Endothelial cell of umbilical vein (primary cell): ENCODE measurements around the gene RAG1. TPM values are rescaled to one million over a fixed set of nuclear protein-coding genes. Genes with fewer than 3 reads are reported as not detected.

Experiments used
- BruUV-seq: library from RNA; stranded (reverse); fragments of 400-500 nt; replicated peaks from 2 replicates; lab custom pipeline; 2021; lab: Mats Ljungman, UMichigan
- CTCF ChIA-PET: fragments of 300-600, 350-600 bp; sonication (Branson Sonifier 250); formaldehyde crosslinking; loops from one replicate; lab custom pipeline; 2021; ENCODE audit warnings: antibody characterized with exemption, inconsistent platforms; lab: Charles Lee
- POLR2A ChIA-PET: fragments of 300-600, 350-600 bp; sonication (Branson Sonifier 250); formaldehyde crosslinking; loops from one replicate; lab custom pipeline; 2021; ENCODE audit warnings: antibody characterized with exemption, inconsistent platforms; lab: Charles Lee
- DNase-seq: peaks from one replicate; pipeline ENCODE4 v3.0.0-alpha.2; 2011; ENCODE audit warnings: low read depth, low spot score
- FAIRE-seq: peaks from 2 replicates; lab custom pipeline; 2011; peaks lifted over from hg19 to GRCh38; lab: Jason Lieb, UNC
- H2AFZ ChIP-seq: 2 replicates; pipeline ENCODE4 v1.6.0; 2012; ENCODE audit warnings: low read depth, low read length, control low read depth, inconsistent platforms
- H3K27ac ChIP-seq: 2 replicates; pipeline ENCODE4 v1.5.1; 2011; ENCODE audit warnings: low read depth, mild to moderate bottlenecking, control low read depth, low read length, moderate library complexity; ENCODE audit not compliant: insufficient read depth
- H3K27me3 ChIP-seq, 2 experiments: 2 replicates each; pipeline versions ENCODE4 v1.6.0 to v1.6.1; 2011; ENCODE audit warnings: low read length in 2 of 2, mixed read lengths in 1 of 2; ENCODE audit not compliant: control insufficient read depth in 2 of 2, insufficient read depth in 2 of 2
- H3K36me3 ChIP-seq, 2 experiments: 2 replicates in 1 of 2; 3 replicates in 1 of 2; pipeline ENCODE4 v1.5.1; 2011; ENCODE audit warnings: low read length in 2 of 2, mild to moderate bottlenecking in 1 of 2, moderate library complexity in 1 of 2; ENCODE audit not compliant: control insufficient read depth in 2 of 2, insufficient read depth in 2 of 2; ENCODE audit errors: extremely low read depth in 1 of 2
- H3K4me1 ChIP-seq: 3 replicates; pipeline ENCODE4 v1.5.1; 2011; ENCODE audit warnings: mild to moderate bottlenecking, low read length; ENCODE audit not compliant: control insufficient read depth, insufficient read depth; ENCODE audit errors: extremely low read depth
- H3K4me2 ChIP-seq: 2 replicates; pipeline ENCODE4 v1.6.1; 2011; ENCODE audit warnings: low read length, control low read depth, mixed read lengths; ENCODE audit not compliant: insufficient read depth
- H3K4me3 ChIP-seq, 3 experiments: fragments of 200-600 bp in 1 of 3; sonication (generic), shearing (Covaris generic) in 1 of 3; replicated peaks in 1 of 3; 2 replicates each; pipeline ENCODE4 v1.5.1; 2011 to 2016; ENCODE audit warnings: control low read depth in 3 of 3, low read length in 3 of 3, mild to moderate bottlenecking in 2 of 3, inconsistent platforms in 1 of 3, low read depth in 1 of 3, moderate library complexity in 1 of 3; ENCODE audit not compliant: insufficient read depth in 1 of 3
- H3K79me2 ChIP-seq: 2 replicates; pipeline ENCODE4 v1.6.0; 2012; ENCODE audit warnings: low read length, inconsistent platforms; ENCODE audit not compliant: control insufficient read depth, insufficient read depth
- H3K9ac ChIP-seq: replicated peaks from 2 replicates; pipeline ENCODE3; 2011; ENCODE audit warnings: low read length, control low read depth; ENCODE audit not compliant: insufficient read depth; ENCODE audit errors: extremely low read depth
- H3K9me1 ChIP-seq: replicated peaks from 3 replicates; pipeline ENCODE4 v1.6.0; 2011; ENCODE audit warnings: mild to moderate bottlenecking, low read length; ENCODE audit not compliant: control insufficient read depth, insufficient read depth; ENCODE audit errors: extremely low read depth
- H3K9me3 ChIP-seq: replicated peaks from 2 replicates; pipeline ENCODE4 v1.5.1; 2012; ENCODE audit warnings: low read length, inconsistent platforms; ENCODE audit not compliant: control insufficient read depth, insufficient read depth
- H4K20me1 ChIP-seq: replicated peaks from 2 replicates; pipeline ENCODE3; 2011; ENCODE audit warnings: mild to moderate bottlenecking, low read length; ENCODE audit not compliant: control insufficient read depth, insufficient read depth; ENCODE audit errors: extremely low read depth
- CTCF ChIP-seq, 2 donors: IDR thresholded peaks; 1 replicate in 1 of 2; 2 replicates in 1 of 2; pipeline ENCODE4 v1.5.1; 2011; ENCODE audit warnings: low read length in 2 of 2, mild to moderate bottlenecking in 2 of 2, moderate library complexity in 2 of 2, control low read depth in 1 of 2, inconsistent platforms in 1 of 2, low read depth in 1 of 2; ENCODE audit not compliant: insufficient read depth in 1 of 2; ENCODE audit errors: extremely low read depth in 1 of 2
- EZH2 ChIP-seq: IDR thresholded peaks from 2 replicates; pipeline ENCODE4 v1.6.1; 2012; ENCODE audit warnings: borderline replicate concordance, low read depth, mild to moderate bottlenecking, moderate library complexity, low read length, inconsistent platforms; ENCODE audit not compliant: severe bottlenecking
- FOS ChIP-seq: IDR thresholded peaks from 2 replicates; pipeline ENCODE4 v1.6.1; 2011; ENCODE audit warnings: mild to moderate bottlenecking, low read length, moderate library complexity, borderline replicate concordance; ENCODE audit not compliant: insufficient read depth
- GATA2 ChIP-seq: IDR thresholded peaks from 2 replicates; pipeline ENCODE4 v1.7.0; 2011; ENCODE audit warnings: low read depth, mild to moderate bottlenecking, moderate library complexity, mixed read lengths, low read length; ENCODE audit not compliant: insufficient read length, insufficient read depth
- JUN ChIP-seq: IDR thresholded peaks from 2 replicates; pipeline ENCODE4 v1.6.1; 2011; ENCODE audit warnings: borderline replicate concordance, low read depth; ENCODE audit not compliant: insufficient read length, insufficient read depth
- MYC ChIP-seq: IDR thresholded peaks from one replicate; pipeline ENCODE4 v1.6.1; 2011; ENCODE audit warnings: mild to moderate bottlenecking, low read depth, low read length
- POLR2A ChIP-seq: IDR thresholded peaks from 2 replicates; pipeline ENCODE4 v1.6.1; 2012; ENCODE audit warnings: low read depth, mild to moderate bottlenecking, control low read depth, low read length
- POLR2AphosphoS5 ChIP-seq: IDR thresholded peaks from 2 replicates; pipeline ENCODE4 v1.6.1; 2012; ENCODE audit warnings: low read depth, mild to moderate bottlenecking, control low read depth, low read length, moderate library complexity; ENCODE audit not compliant: insufficient read depth
- dilution Hi-C: fragments of 300-500 bp; cut with MboI; formaldehyde crosslinking; loops from one replicate; pipeline ENCODE4 v1.15.0; 2019; ENCODE audit warnings: low sequenced_read_pairs; ENCODE audit not compliant: extremely low pct_ligation_motif_present
- intact Hi-C: fragments of 100-400 bp; cut with micrococcal nuclease; formaldehyde crosslinking; loops from one replicate; pipeline ENCODE4 v1.10.0; 2022
- polyA plus RNA-seq, 4 experiments: library from polyadenylated mRNA; depleted of rRNA in 3 of 4; stranded (reverse) in 3 of 4; unstranded in 1 of 4; fragments of >200 nt; gene quantifications; 2 replicates each; pipeline versions ENCODE4 v1.2.1 to v1.2.3, GENCODE V29; 2011 to 2012; ENCODE audit warnings: missing spikeins in 1 of 4
- total RNA-seq: library from RNA; stranded (reverse); gene quantifications from 2 replicates; pipeline ENCODE4 v1.2.3, GENCODE V29; 2021
- TF ChIP-seq, protein P1 (sequence below): IDR thresholded peaks from 2 replicates; pipeline ENCODE4 v1.6.1; 2011; ENCODE audit not compliant: insufficient read depth, insufficient read length

Gene RAG1
- total and polyA plus RNA-seq, 2 donors (not counting 3 experiments of a cell fraction or from before 2014, with no cell fraction given) = 0.15 to 1.2 TPM

DNA sequence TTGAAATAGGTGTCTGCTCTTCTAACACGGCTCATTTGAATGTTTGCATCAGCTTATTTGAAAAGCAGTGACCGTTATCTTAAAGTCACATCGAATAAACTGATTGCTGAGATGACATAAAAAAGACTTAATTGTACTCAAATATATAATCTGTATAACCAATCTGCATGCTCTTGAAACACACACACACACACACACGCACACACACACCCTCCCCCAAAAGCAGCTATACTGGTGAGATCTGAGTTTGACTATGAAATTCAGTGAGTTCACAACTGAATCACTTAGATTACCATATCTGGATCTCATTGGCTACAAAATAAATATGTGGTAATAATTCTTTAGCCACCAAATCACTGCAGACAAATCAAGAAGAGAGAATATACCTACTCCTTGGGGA lies 22.7 kb downstream of the RAG1 start:
- H3K9me1 ChIP-seq = no peaks in the 10 kb centered on the region
- H2AFZ ChIP-seq = no peak overlapping the region
- no TSS peak for BruUV-seq
- FAIRE-seq (no peak), DNase-seq (no peak)
- dilution Hi-C loops = no loop called here
- TF ChIP-seq, protein P1, sequence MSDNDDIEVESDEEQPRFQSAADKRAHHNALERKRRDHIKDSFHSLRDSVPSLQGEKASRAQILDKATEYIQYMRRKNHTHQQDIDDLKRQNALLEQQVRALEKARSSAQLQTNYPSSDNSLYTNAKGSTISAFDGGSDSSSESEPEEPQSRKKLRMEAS = no peak
- TF ChIP-seq POLR2A (no peak), FOS (no peak), POLR2AphosphoS5 (no peak), MYC (no peak), GATA2 (no peak), CTCF (IDR thresholded peaks at IDR 0.05; ENCODE audit: extremely low read depth in 1 of 2, insufficient read depth in 1 of 2, low read depth in 1 of 2, low read length in 2 of 2) (no peak), EZH2 (no peak), JUN (no peak)
- ChIA-PET CTCF (no interaction called here), POLR2A (no interaction called here)
- H3K79me2 ChIP-seq = no peaks in the 10 kb centered on the region
- H3K9ac ChIP-seq = no peak overlapping the region
- H4K20me1 ChIP-seq = no peaks in the 10 kb centered on the region
- no peak overlapping the region for H3K4me2 ChIP-seq
- H3K4me1 ChIP-seq = peaks cover 5% of the 10 kb centered on the region
- no peak overlapping the region for H3K4me3 ChIP-seq
- H3K27ac ChIP-seq = no peak overlapping the region
- H3K27me3 ChIP-seq = peaks cover 6 to 25% of the 10 kb centered on the region in 2 experiments
- intact Hi-C loops = no loop called here
- no peaks in the 10 kb centered on the region for H3K36me3 ChIP-seq
- H3K9me3 ChIP-seq = no peaks in the 10 kb centered on the region
